NCI-H146 treated with DMSO at 0.1 percent for 48 hours (cell line): ENCODE data around the gene VPS54.
"Not testable (repeated sequence)": the region's sequence is repeated elsewhere in the genome, so short reads cannot be mapped to it uniquely, and the experiment has no call there.

Experiments used
- DNase-seq: peaks from one replicate; lab custom pipeline; 2025; ENCODE audit not compliant: unreplicated experiment; lab: John Stamatoyannopoulos, UW

VPS54 gene

DNA sequence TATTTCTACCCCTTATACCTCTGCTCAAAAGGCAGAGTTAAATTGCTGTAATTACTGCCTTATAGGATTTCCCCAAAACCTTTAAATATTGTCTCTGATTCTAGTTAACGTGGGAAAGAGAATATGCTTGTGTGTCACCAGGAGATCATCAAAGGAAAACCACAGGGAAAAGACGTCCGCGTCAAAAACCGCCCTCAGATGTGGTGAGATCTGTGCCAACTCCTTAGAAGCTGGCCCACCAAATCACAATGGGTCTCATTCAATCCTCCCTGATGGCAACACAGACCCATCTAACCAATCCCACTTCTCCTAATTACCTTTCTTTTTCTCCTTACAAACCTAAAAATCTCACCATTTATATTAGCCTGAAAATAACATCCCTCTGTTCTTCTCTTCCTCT is 25.4 kb downstream of the VPS54 start:
- no peak for DNase-seq

DNA sequence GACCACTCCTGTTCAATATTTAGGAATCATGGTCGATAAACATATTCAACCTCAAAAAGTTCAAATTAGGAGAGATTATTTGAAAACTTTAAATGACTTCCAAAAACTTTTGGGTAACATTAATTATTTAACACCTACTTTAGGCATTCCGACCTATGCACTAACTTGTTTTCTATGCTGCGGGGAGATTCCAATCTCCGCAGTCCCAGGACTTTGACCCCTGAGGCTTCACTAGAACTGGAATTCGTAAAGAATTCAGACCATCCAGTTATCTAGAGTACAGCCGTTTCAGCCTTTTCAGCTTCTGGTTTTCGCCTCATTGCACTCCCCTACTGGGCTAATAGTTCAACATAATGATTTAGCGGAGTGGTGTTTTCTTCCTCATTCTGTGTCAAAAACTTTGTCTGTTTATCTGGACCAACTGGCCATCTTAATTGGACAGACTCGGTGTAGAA is 26.1 kb downstream of the VPS54 start:
- not testable (repeated sequence) for DNase-seq

DNA sequence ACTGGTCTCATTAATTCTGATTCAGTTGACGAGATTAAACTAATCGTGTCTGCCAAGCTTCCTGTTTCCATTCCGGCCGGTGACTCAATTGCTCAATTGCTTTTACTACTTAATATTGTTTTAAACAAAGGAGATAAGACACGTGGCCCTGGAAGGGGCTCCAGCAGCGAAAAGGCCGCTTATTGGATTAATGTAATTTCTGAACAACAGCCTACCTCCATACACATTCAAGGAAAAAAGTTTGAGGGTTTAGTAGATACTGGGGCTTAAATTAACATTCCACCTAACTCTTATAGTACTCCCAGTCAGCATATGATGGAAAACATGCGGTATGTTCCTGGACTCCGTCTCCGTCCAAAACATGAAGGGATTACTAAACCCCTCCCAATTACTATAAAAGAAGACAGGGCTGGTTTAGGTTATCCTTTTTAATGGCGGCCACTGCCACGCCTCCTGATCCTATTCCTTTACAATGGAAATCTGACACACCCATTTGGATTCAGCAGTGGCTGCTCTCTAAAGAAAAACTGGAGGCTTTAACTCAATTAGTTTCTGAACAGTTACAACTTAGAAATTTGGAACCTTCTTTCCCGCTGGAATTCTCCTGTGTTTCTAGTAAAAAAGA is 27.1 kb downstream of the VPS54 start:
- no peak for DNase-seq

DNA sequence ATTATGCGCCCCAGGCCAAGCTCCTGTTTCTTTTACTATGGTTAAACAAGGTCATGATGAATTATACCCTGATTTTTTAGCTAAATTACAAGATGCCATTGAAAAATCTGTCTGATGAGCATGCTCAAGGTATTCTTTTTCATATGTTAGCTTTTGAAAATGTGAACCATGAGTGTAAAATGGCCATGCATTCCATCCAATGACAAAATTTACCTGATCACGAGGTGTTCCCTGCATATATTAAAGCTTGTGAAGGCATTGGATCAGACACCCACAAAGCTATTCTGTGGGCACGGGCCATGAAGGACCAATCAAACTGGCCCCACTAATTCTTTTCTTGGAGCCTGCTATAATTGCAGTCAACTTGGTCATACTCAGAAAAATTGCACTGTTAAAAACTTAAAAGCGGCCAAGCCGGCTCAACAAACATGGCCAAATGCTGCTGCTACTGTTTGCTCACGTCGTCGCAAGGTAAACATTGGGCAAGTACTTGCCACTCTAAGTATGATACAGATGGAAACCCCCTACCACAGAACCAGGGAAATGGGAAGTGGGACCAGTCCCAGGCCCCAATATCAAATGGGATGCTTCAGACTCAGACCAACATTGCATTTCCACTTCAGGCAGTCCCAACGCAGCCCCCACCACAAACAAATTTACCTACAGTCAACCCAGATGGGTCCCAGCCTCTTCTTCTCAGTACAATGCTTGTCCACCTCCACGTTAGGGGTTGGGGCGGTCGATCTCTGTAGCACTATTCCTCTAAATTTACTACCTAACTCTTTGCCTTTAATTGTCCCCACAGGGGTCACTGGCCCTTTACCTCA is 27.8 kb downstream of the VPS54 start:
- DNase-seq: not testable (repeated sequence)

DNA sequence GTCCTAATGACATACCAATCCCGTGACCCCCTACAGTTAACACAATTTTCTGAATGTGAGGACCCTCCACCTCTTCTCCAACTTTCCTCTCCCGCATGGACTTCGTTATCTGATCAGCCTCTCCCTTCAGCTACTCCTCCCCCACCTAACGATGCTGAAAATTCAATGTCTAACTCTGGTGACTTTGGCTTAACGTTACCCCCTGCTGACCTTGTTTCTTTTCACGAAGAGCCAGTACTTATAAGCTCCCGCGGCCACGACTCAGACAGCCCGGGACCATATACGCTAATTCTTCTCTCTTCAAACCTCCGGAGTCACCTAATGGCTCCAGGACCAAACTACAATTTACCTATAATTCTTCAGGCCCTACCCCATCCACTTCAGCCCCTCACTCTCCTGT is 29.2 kb downstream of the VPS54 start:
- DNase-seq: no peak

DNA sequence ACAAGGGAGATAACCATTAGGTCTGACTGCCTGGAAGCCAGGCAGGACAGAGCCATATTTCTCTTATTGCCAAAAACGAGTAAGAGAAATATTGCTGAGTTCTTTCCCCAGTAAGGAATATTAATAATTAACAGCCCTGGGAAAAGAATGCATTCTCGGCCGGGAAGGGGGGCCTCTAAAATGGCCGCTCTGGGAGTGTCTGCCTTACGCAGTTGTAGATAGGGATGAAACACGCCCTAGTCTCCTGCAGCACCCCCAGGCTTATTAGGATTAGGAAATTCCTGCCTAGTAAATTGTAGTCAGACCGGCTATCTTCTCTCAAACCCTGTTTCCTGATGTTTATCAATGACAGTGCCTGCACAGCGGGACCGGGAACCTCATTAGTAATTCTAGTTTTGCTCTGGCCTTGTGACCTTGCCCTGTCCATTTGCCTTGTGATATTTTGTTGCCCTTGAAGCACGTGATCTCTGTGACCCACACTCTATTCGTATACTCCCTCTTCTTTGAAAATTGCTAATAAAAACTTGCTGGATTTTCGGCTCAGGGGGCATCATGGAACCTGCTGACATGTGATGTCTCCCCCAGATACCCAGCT is 30.3 kb downstream of the VPS54 start:
- not testable (repeated sequence) for DNase-seq

DNA sequence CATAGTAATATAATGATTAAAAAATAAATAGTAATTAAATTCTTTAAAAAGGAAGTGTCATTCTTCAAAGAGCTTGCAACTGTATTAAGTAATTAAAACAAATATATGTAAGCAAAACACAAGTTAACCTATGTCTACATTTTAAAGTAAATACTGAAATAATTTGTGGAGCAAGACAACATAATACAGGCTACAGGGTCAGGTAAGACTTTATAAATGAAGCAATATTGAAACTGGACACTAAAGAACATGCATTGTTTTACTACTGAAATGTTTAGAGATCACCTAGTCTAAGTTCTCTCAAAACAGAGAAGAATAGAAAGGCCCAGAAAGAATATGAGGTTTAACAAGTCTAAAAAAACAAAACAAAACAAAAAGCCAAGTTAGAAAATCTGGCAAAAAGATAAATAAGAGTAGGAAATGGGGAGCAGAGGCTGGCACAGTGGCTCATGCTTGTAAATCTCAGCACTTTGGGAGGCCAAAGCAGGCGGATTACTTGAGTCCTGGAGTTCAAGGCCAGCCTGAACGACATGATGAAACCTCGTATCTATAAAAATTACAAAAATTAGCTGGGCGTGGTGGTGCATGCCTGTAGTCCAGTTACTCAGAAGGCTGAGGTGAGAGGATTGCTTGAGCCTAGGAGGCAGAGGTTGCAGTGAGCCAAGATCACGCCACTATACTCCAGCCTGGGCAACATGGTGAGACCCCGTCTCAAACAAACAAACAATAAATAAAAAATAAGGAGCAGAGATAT is 34.4 kb downstream of the VPS54 start:
- no peak for DNase-seq

DNA sequence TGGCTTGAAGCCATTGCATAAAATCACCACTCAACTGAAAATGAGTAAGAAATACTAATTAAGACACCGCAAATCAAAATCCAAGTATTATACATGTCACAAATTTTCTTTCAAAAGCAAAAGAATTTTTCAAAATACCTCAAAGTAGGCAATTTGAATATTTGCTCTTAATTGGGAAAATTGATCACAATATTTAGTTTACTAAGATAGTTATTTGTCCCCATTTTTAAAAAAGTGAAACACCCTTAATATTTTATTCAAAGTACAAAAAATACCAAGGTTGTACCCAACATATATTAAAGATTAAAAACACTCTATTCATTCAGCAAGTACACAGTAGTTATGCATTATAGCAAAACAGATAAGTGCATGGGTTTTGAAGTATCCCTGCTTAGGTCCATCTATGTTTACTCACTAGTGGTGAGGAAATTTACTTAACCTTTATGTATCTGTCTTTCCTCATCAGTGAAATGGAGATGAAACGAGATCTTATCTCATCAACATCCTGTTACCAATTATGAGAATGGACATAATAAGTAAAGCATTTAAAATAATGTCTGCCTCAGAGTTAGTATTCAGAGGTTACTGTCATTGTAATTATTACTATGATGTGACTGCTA is 35.1 kb downstream of the VPS54 start:
- DNase-seq: peak; percentile 72

DNA sequence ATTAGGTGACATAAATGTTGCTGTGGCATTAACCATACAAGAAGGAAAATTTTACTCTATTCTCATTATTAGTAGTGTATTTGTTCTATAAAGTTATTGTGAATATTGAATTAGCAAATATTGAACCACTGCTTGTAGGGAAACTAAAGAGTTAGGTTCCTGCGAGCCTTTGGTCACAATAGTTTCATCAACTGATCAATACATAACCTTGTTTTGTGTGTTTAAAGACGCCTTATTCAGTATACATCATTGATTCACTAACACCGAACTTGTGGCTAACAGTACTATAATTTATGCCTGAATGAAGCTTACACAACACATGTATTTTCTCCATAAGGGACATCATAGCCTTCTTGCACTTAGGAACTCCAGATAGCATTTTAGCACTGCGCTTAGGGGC is 36.9 kb downstream of the VPS54 start:
- no peak for DNase-seq

DNA sequence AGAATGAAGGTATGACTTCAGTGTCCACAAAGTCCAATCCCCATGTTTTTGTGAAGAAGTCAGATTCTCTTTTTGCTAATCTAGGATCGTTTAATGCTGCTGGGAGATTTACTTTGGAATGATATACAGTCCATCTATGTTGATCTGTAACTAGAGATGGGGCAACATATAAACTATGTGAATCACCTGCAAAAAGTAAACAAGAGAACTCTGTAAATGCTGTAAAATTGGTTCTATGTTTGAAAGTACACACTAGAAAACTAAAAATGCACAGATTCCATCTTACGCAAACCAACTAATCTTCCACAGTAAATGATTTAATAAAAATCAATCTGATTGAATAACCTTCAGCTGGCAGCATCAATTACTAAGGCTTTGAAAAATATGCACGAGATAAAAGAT is 37.5 kb downstream of the VPS54 start:
- DNase-seq: peak; percentile 14

DNA sequence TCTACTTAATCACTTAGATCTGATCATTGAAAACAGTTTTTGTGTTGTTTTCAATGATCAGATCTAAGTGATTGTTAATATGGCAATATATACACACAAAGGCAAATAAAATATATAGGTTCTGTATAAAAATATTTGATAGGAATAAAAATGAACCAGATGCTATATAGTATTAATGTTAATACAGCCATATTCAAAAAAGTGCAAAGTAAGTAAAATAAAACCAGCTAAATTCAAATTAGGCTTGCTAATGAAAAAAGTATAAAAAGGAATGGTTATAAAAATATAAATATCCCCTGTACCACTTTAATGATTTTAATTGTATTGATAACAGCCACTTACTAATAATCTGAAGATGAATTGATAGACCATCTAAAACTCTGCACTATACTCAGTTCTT is 38.4 kb downstream of the VPS54 start:
- DNase-seq: no peak

DNA sequence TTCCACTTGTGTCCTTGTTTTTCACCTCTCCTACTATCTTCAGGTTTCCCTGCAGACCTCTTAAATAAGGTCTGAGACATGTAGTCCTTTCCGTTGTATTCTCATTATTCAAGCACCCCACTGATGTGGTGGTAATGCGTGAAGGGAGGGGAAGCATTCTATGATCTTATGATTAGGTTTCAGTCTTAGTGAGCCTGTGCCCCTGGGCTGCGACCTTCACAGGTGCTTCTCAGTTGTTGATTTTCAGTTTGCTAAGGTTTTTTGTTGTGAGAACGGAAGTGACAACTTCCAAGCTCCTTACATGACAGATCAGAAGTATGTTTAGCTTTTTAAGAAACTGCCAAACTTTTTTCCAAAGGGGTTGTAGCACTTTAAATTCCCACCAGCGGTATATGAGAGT is 41.3 kb downstream of the VPS54 start:
- DNase-seq: no peak

DNA sequence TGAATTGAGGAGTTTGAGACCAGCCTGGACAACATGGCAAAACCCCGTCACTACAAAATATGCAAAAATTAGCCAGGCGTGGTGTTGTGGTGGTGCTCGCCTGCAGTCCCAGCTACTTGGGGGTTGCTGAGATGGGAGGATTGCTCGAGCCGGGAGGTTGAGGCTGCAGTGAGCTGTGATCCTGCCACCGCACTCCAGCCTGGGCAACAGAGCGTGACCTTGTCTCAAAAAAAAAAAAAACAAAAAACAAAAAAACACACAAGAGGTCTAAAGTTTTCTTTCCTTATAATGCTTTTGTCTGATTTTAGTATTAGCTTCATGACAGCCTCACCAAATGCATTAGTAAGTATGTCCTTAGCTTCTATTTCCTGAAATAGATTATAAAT is 43.1 kb downstream of the VPS54 start:
- DNase-seq: no peak

DNA sequence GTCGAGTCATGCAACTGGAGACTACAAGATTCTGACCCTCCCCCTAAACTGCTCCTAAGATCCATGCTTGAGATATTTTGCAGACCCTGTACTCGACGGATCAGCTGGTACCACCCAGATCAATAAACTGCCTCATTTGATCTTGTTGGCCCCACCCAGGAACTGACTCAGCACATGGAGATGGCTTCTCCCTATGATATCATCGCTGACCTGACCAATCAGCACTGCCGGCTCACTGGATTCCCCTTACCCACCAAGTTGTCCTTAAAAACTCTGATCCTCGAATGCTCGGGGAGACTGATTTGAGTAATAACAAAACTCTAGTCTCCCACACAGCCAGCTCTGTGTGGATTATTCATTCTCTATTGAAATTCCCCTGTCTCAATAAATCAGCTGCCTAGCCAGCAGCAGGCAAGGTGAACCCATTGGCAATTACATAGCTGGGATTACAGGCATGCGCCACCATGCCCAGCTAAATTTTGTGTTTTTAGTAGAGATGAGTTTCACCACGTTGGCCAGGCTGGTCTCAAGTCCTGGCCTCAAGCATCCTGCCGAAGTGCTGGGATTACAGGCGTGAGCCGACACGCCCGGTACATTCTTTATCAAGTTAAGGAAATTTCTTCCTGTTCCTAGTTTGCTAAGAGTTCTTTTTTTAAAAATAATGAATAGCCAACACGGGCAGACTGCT is 43.6 kb downstream of the VPS54 start:
- no peak for DNase-seq

DNA sequence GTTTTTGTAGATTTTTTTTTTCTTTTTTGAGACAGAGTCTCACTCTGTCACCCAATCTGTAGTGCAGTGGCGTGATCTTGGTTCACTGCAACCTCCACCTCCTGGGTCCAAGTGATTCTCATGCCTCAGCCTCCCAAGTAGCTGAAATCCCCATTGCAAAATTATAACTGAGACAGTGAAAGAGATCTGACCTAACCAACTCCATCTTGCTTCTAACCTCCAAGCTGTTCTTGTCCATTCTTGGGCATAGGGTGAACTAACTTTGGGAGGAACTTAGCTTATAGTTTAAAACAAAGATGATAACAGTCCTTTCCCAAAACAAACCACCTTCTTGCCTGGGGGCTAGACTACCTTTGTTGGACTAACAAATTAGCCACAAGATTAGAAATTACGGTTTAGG is 44.2 kb downstream of the VPS54 start:
- DNase-seq: not testable (repeated sequence)

DNA sequence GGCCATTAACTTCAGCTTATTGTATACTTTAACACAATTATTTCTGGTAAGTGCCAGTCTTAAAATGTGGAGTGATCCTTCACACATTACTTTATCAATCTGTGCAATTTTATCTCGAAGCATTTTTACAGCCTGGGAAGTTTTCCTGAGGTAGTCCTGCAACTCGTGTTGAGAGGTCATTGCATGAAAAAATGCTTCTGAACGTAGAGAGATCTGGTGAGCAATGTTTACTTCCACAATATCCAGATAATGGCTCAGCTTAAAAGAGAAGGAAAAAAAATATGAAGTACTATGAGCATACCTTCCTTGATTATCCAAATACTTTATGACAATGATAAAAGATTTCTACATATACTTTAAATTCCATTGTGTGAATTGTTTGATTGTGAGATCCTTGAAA is 57.0 kb downstream of the VPS54 start:
- no peak for DNase-seq

DNA sequence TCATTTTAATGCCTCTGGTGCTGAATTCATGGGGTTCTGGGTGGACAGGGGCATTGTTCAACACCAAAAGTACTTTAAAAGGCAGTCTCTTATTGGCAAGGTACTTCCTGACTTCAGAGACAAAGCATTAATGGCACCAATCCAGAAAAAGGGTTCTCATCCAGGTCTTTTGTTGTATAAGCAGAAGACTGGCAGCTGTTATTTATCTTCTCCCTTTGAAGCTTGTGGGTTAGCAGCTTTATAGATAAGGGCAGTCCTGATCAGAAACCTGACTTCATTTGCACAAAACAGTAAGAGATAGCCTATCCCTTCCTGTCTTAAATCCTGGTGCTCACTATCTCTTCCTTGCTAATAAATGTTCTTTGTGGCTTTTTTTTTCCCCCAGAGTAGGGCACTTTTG is 68.8 kb downstream of the VPS54 start:
- DNase-seq: no peak

DNA sequence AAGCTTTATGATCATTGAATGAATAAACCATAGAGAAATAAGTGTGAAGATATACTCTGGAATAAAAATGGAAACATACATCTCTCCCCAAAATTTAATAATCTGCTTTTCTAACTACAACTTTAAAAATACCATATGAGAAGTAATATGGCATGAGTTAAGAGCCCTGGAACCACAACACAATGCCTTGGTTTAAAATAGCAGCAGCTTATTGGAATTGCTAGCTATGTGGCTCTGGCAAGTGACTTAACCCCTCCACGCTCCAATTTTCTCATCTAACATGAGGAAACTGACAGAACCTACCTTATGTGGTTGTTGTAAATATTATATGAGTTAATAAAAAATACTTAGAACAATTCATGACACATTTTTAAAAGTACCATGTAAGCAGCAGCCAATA is 76.4 kb downstream of the VPS54 start:
- no peak for DNase-seq

DNA sequence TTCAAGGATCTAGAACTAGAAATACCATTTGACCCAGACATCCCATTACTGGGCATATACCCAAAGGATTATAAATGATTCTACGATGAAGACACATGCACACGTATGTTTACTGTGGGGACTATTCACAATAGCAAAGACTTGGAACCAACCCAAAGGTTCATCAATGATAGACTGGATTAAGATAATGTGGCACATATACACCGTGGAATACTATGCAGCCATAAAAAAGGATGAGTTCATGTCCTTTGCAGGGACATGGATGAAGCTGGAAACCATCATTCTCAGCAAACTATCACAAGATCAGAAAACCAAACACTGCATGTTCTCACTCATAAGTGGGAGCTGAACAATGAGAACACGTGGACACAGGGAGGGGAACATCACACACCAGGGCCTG is 87.1 kb downstream of the VPS54 start:
- DNase-seq: not testable (repeated sequence)

DNA sequence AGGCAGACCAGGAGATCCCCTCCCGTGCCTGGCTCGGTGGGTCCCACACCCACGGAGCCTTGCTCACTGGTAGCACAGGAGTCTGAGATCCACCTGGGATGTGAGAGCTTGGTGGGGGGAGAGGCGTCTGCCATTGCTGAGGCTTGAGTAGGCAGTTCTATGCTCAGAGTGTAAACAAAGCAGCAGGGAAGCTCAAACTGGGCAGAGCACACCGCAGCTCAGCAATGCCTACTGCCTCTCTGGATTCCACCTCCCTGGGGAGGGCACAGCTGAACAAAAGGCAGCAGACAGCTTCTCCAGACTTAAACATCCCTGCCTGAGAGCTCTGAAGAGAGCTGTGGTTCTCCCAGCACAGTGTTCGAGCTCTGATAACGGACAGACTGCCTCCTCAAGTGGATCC is 92.4 kb downstream of the VPS54 start:
- peak; percentile 78 for DNase-seq

DNA sequence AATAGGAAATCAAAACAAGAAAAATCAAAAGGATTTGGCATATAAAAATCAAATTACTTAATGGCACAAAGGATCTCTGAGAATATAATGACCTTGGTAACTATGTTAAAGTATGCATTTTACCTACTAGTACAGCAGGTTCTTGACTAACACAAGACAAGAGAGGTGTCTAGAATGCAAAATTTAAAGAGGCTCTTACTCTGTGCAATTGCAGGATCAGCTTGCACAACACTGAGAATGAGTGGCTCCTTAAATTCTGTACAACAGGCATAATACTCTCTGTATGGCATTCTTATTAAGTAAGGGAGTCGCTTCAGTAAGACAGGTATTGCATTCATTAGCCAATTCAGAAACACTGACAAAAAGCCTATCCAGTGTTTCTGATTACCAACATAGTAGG is 104.9 kb downstream of the VPS54 start:
- no peak for DNase-seq
